Common myeloid progenitor, CD34-positive (primary cell): ENCODE measurements around the gene RNASET2.

Experiments used
- CTCF ChIA-PET: fragments of 350-600 bp; sonication (Branson Sonifier 250); formaldehyde crosslinking; loops from one replicate; lab custom pipeline; 2021; ENCODE audit warnings: antibody characterized with exemption; lab: Charles Lee
- POLR2A ChIA-PET: fragments of 350-600 bp; sonication (Branson Sonifier 250); formaldehyde crosslinking; loops from one replicate; lab custom pipeline; 2021; ENCODE audit warnings: antibody characterized with exemption; lab: Charles Lee
- DNase-seq, 3 donors: peaks; one replicate each; pipeline versions ENCODE4 v3.0.0 to v3.0.0-alpha.2; 2013
- H3K27ac ChIP-seq, 2 experiments: 1 replicate in 1 of 2; 2 replicates in 1 of 2; pipeline ENCODE4 v1.7.0; 2013; ENCODE audit warnings: inconsistent platforms in 2 of 2, low read length in 2 of 2, mild to moderate bottlenecking in 2 of 2, low read depth in 1 of 2, moderate library complexity in 1 of 2; ENCODE audit not compliant: severe bottlenecking in 2 of 2, insufficient read depth in 1 of 2, poor library complexity in 1 of 2
- H3K27me3 ChIP-seq, 5 experiments: replicated peaks in 2 of 5; 1 replicate in 3 of 5; 2 replicates in 2 of 5; pipeline versions ENCODE4 v1.6.1 to v1.7.0; 2013; ENCODE audit warnings: low read length in 4 of 5, mild to moderate bottlenecking in 2 of 5, moderate library complexity in 2 of 5, inconsistent platforms in 1 of 5; ENCODE audit not compliant: insufficient read depth in 5 of 5, control insufficient read depth in 4 of 5
- H3K36me3 ChIP-seq, 4 experiments: 1 replicate in 2 of 4; 2 replicates in 2 of 4; pipeline versions ENCODE4 v1.6.1 to v1.7.0; 2013; ENCODE audit warnings: low read length in 3 of 4, control low read depth in 1 of 4, mild to moderate bottlenecking in 1 of 4; ENCODE audit not compliant: control insufficient read depth in 4 of 4, insufficient read depth in 4 of 4
- H3K4me1 ChIP-seq, 4 experiments: 1 replicate in 3 of 4; 2 replicates in 1 of 4; pipeline versions ENCODE4 v1.6.1 to v1.7.1; 2013; ENCODE audit warnings: low read length in 3 of 4, mild to moderate bottlenecking in 3 of 4, control low read depth in 1 of 4, inconsistent platforms in 1 of 4, moderate library complexity in 1 of 4; ENCODE audit not compliant: control insufficient read depth in 4 of 4, insufficient read depth in 4 of 4; ENCODE audit errors: control extremely low read depth in 1 of 4
- H3K4me3 ChIP-seq, 7 experiments: 1 replicate in 4 of 7; 2 replicates in 3 of 7; pipeline versions ENCODE4 v1.5.1 to v1.7.0; 2013; ENCODE audit warnings: mild to moderate bottlenecking in 7 of 7, low read length in 6 of 7, moderate library complexity in 6 of 7, inconsistent platforms in 2 of 7, low read depth in 2 of 7, control low read depth in 1 of 7; ENCODE audit not compliant: insufficient read depth in 4 of 7, control insufficient read depth in 1 of 7; ENCODE audit errors: extremely low read depth in 1 of 7
- H3K9me3 ChIP-seq, 5 experiments: 1 replicate in 4 of 5; 2 replicates in 1 of 5; pipeline versions ENCODE4 v1.6.1 to v1.7.1; 2013; ENCODE audit warnings: low read length in 4 of 5, mild to moderate bottlenecking in 2 of 5, inconsistent platforms in 1 of 5, low read depth in 1 of 5, moderate library complexity in 1 of 5; ENCODE audit not compliant: control insufficient read depth in 4 of 5, insufficient read depth in 2 of 5; ENCODE audit errors: control extremely low read depth in 1 of 5
- WGBS: methylation state at CpG from one replicate; pipeline ENCODE4 v1.1.5; 2013; ENCODE audit not compliant: insufficient coverage; 5-methylcytosine and 5-hydroxymethylcytosine counted together

The RNASET2 gene

DNA sequence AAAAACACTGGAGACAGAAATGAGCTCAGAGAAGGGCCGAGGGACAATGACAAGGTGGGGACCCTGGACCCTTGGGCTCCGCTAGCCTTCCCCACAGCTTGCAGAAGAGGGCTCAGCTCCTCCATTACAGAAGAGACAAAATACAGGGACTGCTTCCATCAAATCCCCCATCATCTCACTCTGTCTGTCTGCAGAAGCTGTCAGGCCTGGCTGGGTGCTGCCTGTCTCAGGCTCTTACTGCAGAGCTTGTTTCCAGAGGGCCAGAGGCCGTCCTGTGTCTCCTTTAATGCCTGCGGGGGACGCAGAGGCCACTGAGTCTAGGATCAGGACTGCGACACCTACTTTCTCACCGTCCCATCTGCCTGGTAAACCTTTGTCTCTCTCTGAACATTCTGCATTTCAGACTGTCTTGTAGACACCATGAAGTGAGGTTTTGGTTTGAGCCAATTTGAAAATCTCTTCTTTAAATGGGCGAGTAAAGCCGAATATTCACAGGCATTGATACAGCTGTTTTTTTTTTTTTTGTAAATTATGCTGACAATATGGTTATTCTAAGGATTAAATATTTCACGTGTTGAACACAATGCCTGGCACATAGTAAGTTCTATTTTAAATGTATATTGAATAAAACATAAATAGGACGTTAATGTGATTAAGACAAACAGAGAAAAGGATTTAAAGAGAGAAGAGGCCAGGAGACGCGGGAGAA is 28.3 kb downstream of the RNASET2 start:
- DNase-seq, result no peak
- H3K36me3 ChIP-seq, result peaks cover 0 to 58% (median 5%) of the 10 kb centered on the region in 4 experiments
- 99% methylated on average over 8 of the region's 13 CpGs for WGBS
- H3K27me3 ChIP-seq, result no peaks in the 10 kb centered on the region
- no peak overlapping the region for H3K27ac ChIP-seq
- CTCF ChIA-PET, result interaction anchor here (1.0 to 1.1 kb wide), 4 partner anchors 9 to 86 kb away, joined by 3 to 4 read pairs (median 3); no protein-coding TSS in a partner anchor
- no peaks in the 10 kb centered on the region for H3K9me3 ChIP-seq
- POLR2A ChIA-PET, result no interaction called here
- peaks cover 0 to 19% (median 15%) of the 10 kb centered on the region in 4 experiments for H3K4me1 ChIP-seq
- H3K4me3 ChIP-seq, result no peak overlapping the region

DNA sequence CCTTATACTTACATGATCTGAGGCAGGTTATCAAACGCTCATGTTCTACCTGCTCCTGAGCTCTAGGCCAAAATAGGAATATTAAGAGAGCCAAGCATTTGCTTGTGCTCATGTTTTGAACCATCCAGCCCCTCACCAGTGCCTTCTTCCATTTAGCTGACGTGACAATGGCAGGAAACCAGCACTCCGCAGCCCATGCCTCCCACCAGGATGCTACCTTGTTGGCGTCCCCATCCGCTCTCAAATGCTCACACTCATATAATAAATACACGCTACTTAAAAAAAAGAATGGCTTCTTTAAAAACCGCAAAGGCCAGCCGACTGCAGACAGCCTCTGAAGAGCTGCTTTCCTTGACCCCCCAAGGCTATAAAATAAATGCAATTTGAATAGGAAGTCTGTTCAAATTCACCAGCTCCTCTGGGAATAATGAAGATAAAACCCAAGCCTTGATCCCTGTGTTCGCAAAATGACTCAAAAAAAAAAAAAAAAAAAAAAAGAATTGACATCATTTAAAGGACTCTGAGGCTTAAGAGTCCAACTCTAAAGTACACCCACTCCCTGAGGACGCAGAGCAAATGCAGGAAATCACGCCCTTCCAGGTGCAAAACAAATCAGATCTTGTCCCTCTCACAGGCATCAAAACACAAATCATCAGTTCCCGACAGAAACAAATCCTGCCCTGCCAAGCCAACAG is 29.0 kb downstream of the RNASET2 start:
- no peak overlapping the region for H3K27ac ChIP-seq
- WGBS, result 100% methylated on average over 9 of the region's 12 CpGs
- no peak overlapping the region for H3K4me3 ChIP-seq
- H3K36me3 ChIP-seq, result peaks cover 0 to 51% (median 4%) of the 10 kb centered on the region in 4 experiments
- POLR2A ChIA-PET, result no interaction called here
- H3K9me3 ChIP-seq, result no peaks in the 10 kb centered on the region
- H3K27me3 ChIP-seq, result no peaks in the 10 kb centered on the region
- CTCF ChIA-PET, result interaction anchor here (1.0 to 1.1 kb wide), 4 partner anchors 10 to 87 kb away, joined by 3 to 4 read pairs (median 3); no protein-coding TSS in a partner anchor
- DNase-seq, result no peak
- peaks cover 0 to 19% (median 15%) of the 10 kb centered on the region in 4 experiments for H3K4me1 ChIP-seq

DNA sequence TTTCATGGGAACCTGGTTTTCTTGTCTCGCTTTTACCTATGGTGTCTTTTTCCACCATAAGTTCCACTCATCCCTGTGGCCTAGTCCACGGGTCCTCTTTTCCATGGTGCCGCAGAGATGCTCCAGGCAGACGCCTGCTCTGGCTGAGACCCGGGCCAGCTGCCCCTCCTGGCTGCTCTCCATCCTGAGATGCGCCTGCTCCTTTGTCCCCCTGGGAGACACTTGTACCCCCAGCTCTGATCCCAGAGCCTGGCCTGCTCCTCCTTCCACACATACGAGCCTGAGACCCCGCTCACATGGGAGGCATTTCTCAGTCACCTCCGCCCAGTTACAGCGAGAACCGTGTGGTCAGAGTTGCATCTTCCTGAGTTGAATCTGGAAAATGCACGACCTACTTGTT is 29.6 kb downstream of the RNASET2 start:
- H3K36me3 ChIP-seq, result peaks cover 0 to 44% (median 4%) of the 10 kb centered on the region in 4 experiments
- no peaks in the 10 kb centered on the region for H3K27me3 ChIP-seq
- CTCF ChIA-PET, result interaction anchor here (1.0 kb wide), 1 partner anchor 9 kb away, joined by 4 read pairs; no protein-coding TSS in a partner anchor
- no peaks in the 10 kb centered on the region for H3K9me3 ChIP-seq
- peaks cover 0 to 19% (median 15%) of the 10 kb centered on the region in 4 experiments for H3K4me1 ChIP-seq
- no peak overlapping the region for H3K27ac ChIP-seq
- no peak for DNase-seq
- WGBS, result 96% methylated on average over 12 of the region's 12 CpGs
- H3K4me3 ChIP-seq, result no peak overlapping the region
- POLR2A ChIA-PET, result no interaction called here

DNA sequence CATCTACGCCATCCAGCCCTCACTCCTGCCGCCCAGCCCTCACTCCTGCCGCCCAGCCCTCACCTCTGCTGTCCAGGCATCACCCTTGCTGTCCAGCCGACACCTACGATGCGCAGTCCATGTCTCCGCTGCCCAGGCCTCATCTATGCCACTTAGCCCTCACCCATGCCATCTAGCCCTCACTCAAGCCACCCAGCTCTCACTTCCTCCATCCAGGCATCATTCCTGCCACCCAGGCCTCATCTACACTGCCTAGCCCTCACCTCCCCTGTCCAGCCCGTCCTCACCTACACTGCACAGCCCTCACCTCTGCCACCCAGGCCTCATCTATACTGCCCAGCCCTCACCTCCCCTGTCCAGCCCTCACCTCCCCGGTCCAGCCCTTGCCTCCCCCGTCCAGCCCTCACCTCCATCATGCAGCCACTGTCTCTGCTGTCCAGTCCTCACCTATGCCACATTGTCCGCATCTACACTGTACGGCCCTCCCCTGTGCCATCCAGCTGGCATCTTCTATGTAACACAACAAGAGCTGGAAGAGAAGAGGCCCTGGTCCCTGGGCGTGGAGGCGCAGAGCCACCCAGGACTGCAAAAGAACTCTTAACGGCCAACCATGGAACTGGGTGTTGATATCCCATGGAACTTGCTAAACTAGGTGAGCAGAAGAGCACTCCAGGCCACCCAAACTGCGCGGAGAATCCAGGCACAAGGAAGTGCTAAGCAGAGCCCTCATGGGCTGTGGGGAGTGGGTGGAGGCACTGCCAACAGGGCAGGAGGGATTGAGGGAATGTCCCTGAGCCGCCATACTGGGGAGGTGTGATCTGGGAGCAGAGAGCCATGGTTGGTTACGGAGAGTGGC is 31.0 kb downstream of the RNASET2 start:
- no peak for DNase-seq
- Histone ChIP-seq H3K9me3 (no peaks in the 10 kb centered on the region), H3K4me1 (peaks cover 0 to 16% (median 14%) of the 10 kb centered on the region in 4 experiments), H3K27me3 (no peaks in the 10 kb centered on the region), H3K36me3 (peaks cover 0 to 34% (median 4%) of the 10 kb centered on the region in 4 experiments), H3K27ac (no peak overlapping the region), H3K4me3 (no peak overlapping the region)
- POLR2A ChIA-PET, result no interaction called here
- CTCF ChIA-PET, result no interaction called here
- over 99% methylated on average over 19 of the region's 19 CpGs for WGBS

DNA sequence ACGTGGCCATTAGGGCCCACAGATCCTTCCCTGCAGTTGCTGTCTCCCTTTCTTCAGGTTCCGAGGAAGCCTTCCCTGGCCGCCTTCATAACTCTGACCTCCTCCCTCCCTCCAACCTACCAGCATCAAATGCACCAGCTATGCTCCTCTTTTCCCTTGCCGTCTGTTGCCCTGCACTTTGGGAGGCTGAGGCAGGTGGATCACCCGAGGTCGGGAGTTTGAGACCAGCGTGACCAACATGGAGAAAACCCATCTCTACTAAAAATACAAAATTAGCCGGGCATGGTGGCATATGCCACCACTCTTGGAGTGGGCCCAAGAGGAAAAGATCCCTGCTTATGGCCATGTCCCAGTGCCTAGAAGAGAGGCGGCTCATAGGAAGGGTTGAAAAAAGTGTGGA is 31.8 kb downstream of the RNASET2 start:
- Histone ChIP-seq H3K4me3 (no peak overlapping the region), H3K9me3 (no peaks in the 10 kb centered on the region), H3K4me1 (peaks cover 0 to 8% (median 7%) of the 10 kb centered on the region in 4 experiments), H3K36me3 (peaks cover 0 to 31% (median 4%) of the 10 kb centered on the region in 4 experiments), H3K27ac (no peak overlapping the region), H3K27me3 (no peaks in the 10 kb centered on the region)
- 100% methylated on average over 4 of the region's 9 CpGs for WGBS
- ChIA-PET CTCF (interaction anchor here (0.9 kb wide), 1 partner anchor 15 kb away, joined by 4 read pairs; no protein-coding TSS in a partner anchor), POLR2A (no interaction called here)
- no peak for DNase-seq

DNA sequence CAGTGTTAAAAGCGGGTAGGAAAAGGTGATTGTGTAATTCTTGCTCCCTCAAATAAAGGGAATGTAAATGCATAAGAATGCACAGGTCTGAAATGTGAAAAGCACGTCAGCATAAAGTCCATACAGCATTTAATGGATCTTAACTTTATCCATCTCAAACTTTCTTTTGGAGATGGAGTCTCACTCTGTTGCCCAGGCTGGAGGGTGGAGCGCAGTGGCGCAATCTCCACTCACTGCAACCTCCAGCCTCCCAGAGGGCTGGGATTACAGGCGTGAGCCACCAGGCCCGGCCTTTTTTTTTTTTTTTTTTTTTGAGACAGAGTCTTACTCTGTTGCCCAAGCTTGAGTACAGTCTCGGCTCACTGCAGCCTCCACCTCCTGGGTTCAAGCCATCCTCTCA is 33.4 kb downstream of the RNASET2 start:
- 98% methylated on average over 6 of the region's 7 CpGs for WGBS
- Histone ChIP-seq H3K4me3 (no peak overlapping the region), H3K27me3 (no peaks in the 10 kb centered on the region), H3K9me3 (peaks cover 0 to 6% (median 0%) of the 10 kb centered on the region in 5 experiments), H3K27ac (no peak overlapping the region), H3K36me3 (peaks cover 0 to 16% (median under 1%) of the 10 kb centered on the region in 4 experiments), H3K4me1 (no peaks in the 10 kb centered on the region)
- DNase-seq, result no peak
- CTCF ChIA-PET, result no interaction called here
- POLR2A ChIA-PET, result no interaction called here
